H9 (cell line): ENCODE measurements around the gene MMP14. TPM values are rescaled to one million over a fixed set of nuclear protein-coding genes. Genes with fewer than 3 reads are reported as not detected.

Source experiments
- DNase-seq: peaks from one replicate; pipeline ENCODE4 v3.0.0-alpha.2; 2017
- H2AFZ ChIP-seq: one replicate; pipeline ENCODE4 v1.6.1; 2013; ENCODE audit warnings: mild to moderate bottlenecking, low read length, control low read depth, moderate library complexity
- H2AK5ac ChIP-seq: 2 replicates; pipeline ENCODE4 v1.6.1; 2013; ENCODE audit warnings: low read length, control low read depth, mixed read lengths; ENCODE audit not compliant: insufficient read length
- H2BK120ac ChIP-seq: one replicate; pipeline ENCODE4 v1.6.1; 2013; ENCODE audit warnings: low read depth, mild to moderate bottlenecking, low read length, control low read depth, inconsistent platforms; ENCODE audit not compliant: poor library complexity, severe bottlenecking
- H2BK12ac ChIP-seq: 2 replicates; pipeline ENCODE4 v1.6.1; 2013; ENCODE audit warnings: low read length, control low read depth, mixed read lengths, low read depth; ENCODE audit not compliant: insufficient read length
- H2BK15ac ChIP-seq: 2 replicates; pipeline ENCODE4 v1.6.1; 2013; ENCODE audit warnings: low read depth, low read length, control low read depth
- H2BK20ac ChIP-seq: one replicate; pipeline ENCODE4 v1.6.1; 2013; ENCODE audit warnings: low read depth, mild to moderate bottlenecking, low read length, control low read depth, inconsistent platforms; ENCODE audit not compliant: poor library complexity, severe bottlenecking
- H2BK5ac ChIP-seq: 2 replicates; pipeline ENCODE4 v1.6.1; 2013; ENCODE audit warnings: low read length, control low read depth, mixed read lengths; ENCODE audit not compliant: insufficient read length
- H3K14ac ChIP-seq: 2 replicates; pipeline ENCODE4 v1.6.1; 2013; ENCODE audit warnings: low read length, control low read depth; ENCODE audit not compliant: insufficient read depth
- H3K18ac ChIP-seq: 2 replicates; pipeline ENCODE4 v1.6.1; 2013; ENCODE audit warnings: low read depth, mild to moderate bottlenecking, mixed read lengths, low read length, control low read depth; ENCODE audit not compliant: insufficient read length
- H3K23ac ChIP-seq: 2 replicates; pipeline ENCODE4 v1.6.1; 2013; ENCODE audit warnings: low read length, control low read depth, mixed read lengths, low read depth; ENCODE audit not compliant: insufficient read length
- H3K23me2 ChIP-seq: 2 replicates; pipeline ENCODE4 v1.6.1; 2013; ENCODE audit warnings: low read depth, mild to moderate bottlenecking, mixed read lengths, low read length, control low read depth; ENCODE audit not compliant: insufficient read length, poor library complexity, severe bottlenecking
- H3K27ac ChIP-seq: 2 replicates; pipeline ENCODE4 v1.5.1; 2013; ENCODE audit warnings: low read length, control low read depth, mixed read lengths, low read depth; ENCODE audit not compliant: insufficient read length
- H3K27me3 ChIP-seq: 2 replicates; pipeline ENCODE4 v1.6.1; 2013; ENCODE audit warnings: low read length, control low read depth, inconsistent platforms; ENCODE audit not compliant: insufficient read depth
- H3K4ac ChIP-seq: 2 replicates; pipeline ENCODE4 v1.6.1; 2013; ENCODE audit warnings: low read depth, mild to moderate bottlenecking, control low read depth, inconsistent platforms, low read length, moderate library complexity
- H3K4me1 ChIP-seq: 2 replicates; pipeline ENCODE4 v1.6.1; 2013; ENCODE audit warnings: low read length, control low read depth, inconsistent platforms; ENCODE audit not compliant: insufficient read depth
- H3K4me2 ChIP-seq: 2 replicates; pipeline ENCODE4 v1.6.1; 2013; ENCODE audit warnings: low read length, control low read depth, mixed read lengths; ENCODE audit not compliant: insufficient read length, insufficient read depth
- H3K56ac ChIP-seq: 2 replicates; pipeline ENCODE4 v1.6.1; 2013; ENCODE audit warnings: low read depth, mild to moderate bottlenecking, mixed read lengths, low read length, control low read depth; ENCODE audit not compliant: insufficient read length
- H3K79me1 ChIP-seq: 2 replicates; pipeline ENCODE4 v1.6.1; 2013; ENCODE audit warnings: low read depth, mild to moderate bottlenecking, moderate library complexity, low read length, control low read depth, inconsistent platforms; ENCODE audit not compliant: insufficient read depth, poor library complexity, severe bottlenecking
- H3K79me2 ChIP-seq: 2 replicates; pipeline ENCODE4 v1.6.1; 2013; ENCODE audit warnings: low read length, control low read depth, inconsistent platforms; ENCODE audit not compliant: insufficient read depth
- H3K9ac ChIP-seq: 2 replicates; pipeline ENCODE4 v1.6.1; 2013; ENCODE audit warnings: low read length, control low read depth, mixed read lengths; ENCODE audit not compliant: insufficient read length; ENCODE audit errors: extremely low read depth
- H3K9me3 ChIP-seq: one replicate; pipeline ENCODE4 v1.6.1; 2013; ENCODE audit warnings: low read depth, low read length, inconsistent platforms; ENCODE audit not compliant: control insufficient read depth
- H3T11ph ChIP-seq: one replicate; pipeline ENCODE4 v1.6.1; 2013; ENCODE audit warnings: mild to moderate bottlenecking, low read length, control low read depth, inconsistent platforms
- H4K20me1 ChIP-seq: one replicate; pipeline ENCODE4 v1.6.1; 2013; ENCODE audit not compliant: control insufficient read depth, insufficient read length, insufficient read depth
- H4K5ac ChIP-seq: 2 replicates; pipeline ENCODE4 v1.6.1; 2013; ENCODE audit warnings: low read depth, mild to moderate bottlenecking, mixed read lengths, low read length, control low read depth; ENCODE audit not compliant: insufficient read length
- H4K8ac ChIP-seq: replicated peaks from 2 replicates; pipeline ENCODE4 v1.6.1; 2013; ENCODE audit warnings: low read length, control low read depth, mixed read lengths, low read depth; ENCODE audit not compliant: insufficient read length
- H4K91ac ChIP-seq: 2 replicates; pipeline ENCODE4 v1.6.1; 2013; ENCODE audit warnings: low read depth, mild to moderate bottlenecking, moderate library complexity, mixed read lengths, low read length, control low read depth; ENCODE audit not compliant: insufficient read length
- H3K27ac Mint-ChIP-seq, 3 experiments: 2 replicates in 2 of 3; 3 replicates in 1 of 3; pipeline ENCODE4 v1.8.0; 2020 to 2021; ENCODE audit warnings: mixed read lengths in 3 of 3, mild to moderate bottlenecking in 1 of 3, moderate library complexity in 1 of 3
- H3K27me3 Mint-ChIP-seq: 2 replicates; pipeline ENCODE4 v1.8.0; 2021; ENCODE audit warnings: low read depth, mild to moderate bottlenecking, moderate library complexity, mixed read lengths
- H3K36me3 Mint-ChIP-seq, 3 experiments: 2 replicates in 2 of 3; 3 replicates in 1 of 3; pipeline ENCODE4 v1.8.0; 2020 to 2021; ENCODE audit warnings: low read depth in 3 of 3, mixed read lengths in 3 of 3; ENCODE audit not compliant: insufficient read depth in 1 of 3
- H3K4me1 Mint-ChIP-seq, 2 experiments: 2 replicates each; pipeline ENCODE4 v1.8.0; 2020; ENCODE audit warnings: mixed read lengths in 2 of 2
- H3K4me3 Mint-ChIP-seq, 2 experiments: 2 replicates in 1 of 2; 3 replicates in 1 of 2; pipeline ENCODE4 v1.8.0; 2020 to 2021; ENCODE audit warnings: mild to moderate bottlenecking in 2 of 2, mixed read lengths in 2 of 2, moderate library complexity in 1 of 2
- H3K9me3 Mint-ChIP-seq, 2 experiments: 2 replicates in 1 of 2; 3 replicates in 1 of 2; pipeline ENCODE4 v1.8.0; 2020; ENCODE audit warnings: mild to moderate bottlenecking in 2 of 2, mixed read lengths in 2 of 2, moderate library complexity in 1 of 2
- WGBS: extraction: QIAGEN DNeasy Blood & Tissue Kit; methylation state at CpG from one replicate; pipeline ENCODE4 v1.1.7; 2013; ENCODE audit warnings: missing lambda C conversion rate, low lambda C conversion rate, mixed read lengths; ENCODE audit not compliant: insufficient read length; ENCODE audit errors: extremely low coverage; 5-methylcytosine and 5-hydroxymethylcytosine counted together
- total RNA-seq: library from RNA; stranded (reverse); gene quantifications from 2 replicates; pipeline ENCODE4 v1.2.1, GENCODE V29; 2021
- TF ChIP-seq, protein P1 (sequence below): fragments of 200-600 bp; sonication (generic); conservative IDR thresholded peaks from 3 replicates; pipeline ENCODE4 v1.8.0; 2021; ENCODE audit warnings: antibody characterized with exemption, mild to moderate bottlenecking

The MMP14 gene
- total RNA-seq, 1 experiment from 2014 or later, result 56.5 TPM

DNA sequence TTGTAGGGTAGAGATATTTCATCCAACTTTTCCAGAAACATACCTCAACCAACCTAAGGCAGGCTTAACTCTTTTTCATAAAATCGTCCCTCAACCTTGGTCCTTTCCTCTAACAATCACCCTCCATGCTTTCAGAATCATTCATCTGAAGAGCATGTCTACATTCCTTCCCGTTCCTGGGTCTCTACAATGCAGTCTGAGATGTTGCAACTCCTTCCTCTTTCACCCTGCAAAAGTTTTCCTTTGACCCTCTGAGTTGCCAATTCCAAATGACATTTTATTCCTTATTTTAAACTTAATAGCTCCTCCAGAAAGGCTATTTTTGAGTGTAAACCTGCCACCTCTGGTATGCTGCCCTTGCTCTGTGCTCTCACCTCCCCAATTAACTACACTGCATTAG lies 37.9 kb upstream of the MMP14 start:
- H3K4me1 Mint-ChIP-seq, result peaks cover 17 to 18% of the 10 kb centered on the region in 2 experiments
- H3K79me2 ChIP-seq, result no peaks in the 10 kb centered on the region; the same call in 1 of the 2 replicates
- H3K4ac ChIP-seq, result no peak overlapping the region
- peaks cover 9% of the 10 kb centered on the region; the same call in 1 of the 2 replicates for H3K4me1 ChIP-seq
- H3K27me3 Mint-ChIP-seq, result no peaks in the 10 kb centered on the region; the same call in 1 of the 2 replicates
- no peak overlapping the region for H2BK15ac ChIP-seq
- no peaks in the 10 kb centered on the region for H3K23me2 ChIP-seq
- H4K8ac ChIP-seq, result no peak overlapping the region
- H4K91ac ChIP-seq, result no peak overlapping the region
- H2BK120ac ChIP-seq, result no peak overlapping the region
- H2BK5ac ChIP-seq, result no peak overlapping the region
- H3K56ac ChIP-seq, result no peak overlapping the region
- H3K36me3 Mint-ChIP-seq, result peaks cover 0 to 4% (median 2%) of the 10 kb centered on the region in 3 experiments; a peak in 3 of 7 replicates
- H3T11ph ChIP-seq, result no peak overlapping the region
- H2AFZ ChIP-seq, result no peak overlapping the region
- no peak overlapping the region for H3K27ac Mint-ChIP-seq
- no peak overlapping the region for H3K14ac ChIP-seq
- no peaks in the 10 kb centered on the region for H4K20me1 ChIP-seq
- no peak overlapping the region for H4K5ac ChIP-seq
- DNase-seq, result no peak
- H3K4me3 Mint-ChIP-seq, result no peak overlapping the region
- no peak overlapping the region for H3K27ac ChIP-seq
- TF ChIP-seq, protein P1, sequence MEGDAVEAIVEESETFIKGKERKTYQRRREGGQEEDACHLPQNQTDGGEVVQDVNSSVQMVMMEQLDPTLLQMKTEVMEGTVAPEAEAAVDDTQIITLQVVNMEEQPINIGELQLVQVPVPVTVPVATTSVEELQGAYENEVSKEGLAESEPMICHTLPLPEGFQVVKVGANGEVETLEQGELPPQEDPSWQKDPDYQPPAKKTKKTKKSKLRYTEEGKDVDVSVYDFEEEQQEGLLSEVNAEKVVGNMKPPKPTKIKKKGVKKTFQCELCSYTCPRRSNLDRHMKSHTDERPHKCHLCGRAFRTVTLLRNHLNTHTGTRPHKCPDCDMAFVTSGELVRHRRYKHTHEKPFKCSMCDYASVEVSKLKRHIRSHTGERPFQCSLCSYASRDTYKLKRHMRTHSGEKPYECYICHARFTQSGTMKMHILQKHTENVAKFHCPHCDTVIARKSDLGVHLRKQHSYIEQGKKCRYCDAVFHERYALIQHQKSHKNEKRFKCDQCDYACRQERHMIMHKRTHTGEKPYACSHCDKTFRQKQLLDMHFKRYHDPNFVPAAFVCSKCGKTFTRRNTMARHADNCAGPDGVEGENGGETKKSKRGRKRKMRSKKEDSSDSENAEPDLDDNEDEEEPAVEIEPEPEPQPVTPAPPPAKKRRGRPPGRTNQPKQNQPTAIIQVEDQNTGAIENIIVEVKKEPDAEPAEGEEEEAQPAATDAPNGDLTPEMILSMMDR, result no peak
- no peaks in the 10 kb centered on the region for H3K9me3 ChIP-seq
- peaks cover 2 to 3% of the 10 kb centered on the region in 2 experiments; a peak in 3 of 5 replicates for H3K9me3 Mint-ChIP-seq
- no peaks in the 10 kb centered on the region for H3K79me1 ChIP-seq
- no peak overlapping the region for H3K4me2 ChIP-seq
- no peak overlapping the region for H2BK20ac ChIP-seq
- no peak overlapping the region for H3K18ac ChIP-seq
- H3K9ac ChIP-seq, result no peak overlapping the region
- H2BK12ac ChIP-seq, result no peak overlapping the region
- no peak overlapping the region for H3K23ac ChIP-seq
- H3K27me3 ChIP-seq, result no peaks in the 10 kb centered on the region
- no peak overlapping the region for H2AK5ac ChIP-seq
- no CpG with 5 or more reads among the region's 2 CpGs for WGBS
